IgD-negative memory B cell (primary cell): ENCODE measurements around the gene ANKRD13A. TPM values are rescaled to one million over a fixed set of nuclear protein-coding genes. Genes with fewer than 3 reads are reported as not detected.
"Not testable (repeated sequence)": the region's sequence is repeated elsewhere in the genome, so short reads cannot be mapped to it uniquely, and the experiment has no call there.

Experiments
- H3K27ac Mint-ChIP-seq, 3 donors: one replicate each; pipeline ENCODE4 v1.8.0; 2020 to 2022; ENCODE audit warnings: mild to moderate bottlenecking in 3 of 3, mixed read lengths in 3 of 3, moderate library complexity in 1 of 3
- H3K27me3 Mint-ChIP-seq: one replicate; pipeline ENCODE4 v1.8.0; 2021; ENCODE audit warnings: mixed read lengths
- H3K36me3 Mint-ChIP-seq: one replicate; pipeline ENCODE4 v1.8.0; 2020; ENCODE audit warnings: mild to moderate bottlenecking, mixed read lengths
- H3K4me1 Mint-ChIP-seq, 3 donors: one replicate each; pipeline ENCODE4 v1.8.0; 2020 to 2022; ENCODE audit warnings: mixed read lengths in 3 of 3, mild to moderate bottlenecking in 1 of 3
- H3K4me3 Mint-ChIP-seq, 4 donors: one replicate each; pipeline ENCODE4 v1.8.0; 2020 to 2022; ENCODE audit warnings: mild to moderate bottlenecking in 4 of 4, mixed read lengths in 4 of 4, moderate library complexity in 3 of 4
- H3K9me3 Mint-ChIP-seq, 3 donors: one replicate each; pipeline ENCODE4 v1.8.0; 2020 to 2021; ENCODE audit warnings: mixed read lengths in 3 of 3, mild to moderate bottlenecking in 1 of 3
- polyA plus RNA-seq: library from polyadenylated mRNA; unstranded; fragments of 300-500 nt; fragmentation: Illumina TruSeq; gene quantifications from one replicate; pipeline ENCODE4 v1.2.3, GENCODE V29; 2021

ANKRD13A gene
- polyA plus RNA-seq, 1 donor from 2014 or later, result 156 TPM

DNA sequence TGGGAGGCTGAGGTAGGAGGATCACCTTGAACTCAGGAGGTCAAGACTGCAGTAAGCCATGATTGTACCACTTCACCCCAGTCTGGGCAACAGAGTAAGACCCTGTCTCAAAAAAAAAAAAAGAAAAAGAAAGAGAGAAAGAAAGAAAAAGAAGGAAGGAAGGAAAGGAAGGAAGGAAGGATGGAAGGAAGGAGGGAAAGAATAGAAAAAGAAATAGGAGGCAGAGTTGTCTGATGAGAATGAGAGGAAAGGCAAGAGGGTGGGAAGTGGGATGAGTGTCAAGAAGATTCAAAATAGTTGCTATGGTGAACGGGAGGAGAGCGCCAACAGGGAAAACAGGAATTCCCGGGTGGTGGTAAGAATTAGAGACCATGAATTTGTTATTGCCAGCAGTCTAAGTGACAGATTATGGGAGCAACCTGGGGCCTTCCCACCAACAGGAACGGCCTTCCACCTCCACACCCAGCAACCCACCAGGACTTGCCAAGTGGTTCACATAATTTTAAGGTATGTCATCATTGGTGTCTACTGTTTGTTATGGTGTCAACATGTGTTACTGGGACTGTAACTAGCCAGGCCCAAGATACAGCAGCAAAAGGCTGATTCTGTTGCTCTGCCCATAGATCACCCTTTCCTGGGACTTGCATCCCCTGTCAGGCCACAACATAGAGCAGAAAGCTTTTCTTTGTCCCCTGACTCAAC is 85.2 kb downstream of the ANKRD13A start:
- Mint-ChIP-seq H3K4me1 (peaks cover 5 to 11% (median 8%) of the 10 kb centered on the region in 3 donors), H3K9me3 (peaks cover 1 to 3% (median 1%) of the 10 kb centered on the region in 3 donors), H3K27ac (no peak overlapping the region), H3K27me3 (peaks cover 8% of the 10 kb centered on the region), H3K36me3 (peaks cover 7% of the 10 kb centered on the region), H3K4me3 (no peak overlapping the region)

GRCh38 chr12:110088216-110088615 is 89.0 kb downstream of the ANKRD13A start:
- not testable (repeated sequence) for H3K4me3 Mint-ChIP-seq, H3K36me3 Mint-ChIP-seq, H3K27ac Mint-ChIP-seq, H3K9me3 Mint-ChIP-seq, H3K4me1 Mint-ChIP-seq
- H3K27me3 Mint-ChIP-seq, result peaks cover 14% of the 10 kb centered on the region

- no peak overlapping the region for H3K4me3 Mint-ChIP-seq
- no peak overlapping the region for H3K27ac Mint-ChIP-seq
- H3K36me3 Mint-ChIP-seq, result peaks cover 10% of the 10 kb centered on the region
- no peaks in the 10 kb centered on the region for H3K9me3 Mint-ChIP-seq
- peaks cover 17% of the 10 kb centered on the region for H3K27me3 Mint-ChIP-seq
- H3K4me1 Mint-ChIP-seq, result peaks cover 0 to 2% (median 2%) of the 10 kb centered on the region in 3 donors
Measured at GRCh38 chr12:110088936-110089335, 89.7 kb downstream of the ANKRD13A start.

Other genes with a start within 250 kb of the ANKRD13A start
- not detected for gene TRPV4, start 166.0 kb upstream of the ANKRD13A start, polyA plus RNA-seq
- gene GLTP, start 118.9 kb upstream of the ANKRD13A start, polyA plus RNA-seq, result 47.8 TPM
- gene TCHP, start 99.2 kb upstream of the ANKRD13A start, polyA plus RNA-seq, result 12.5 TPM
- 93.4 TPM for gene GIT2, start 3.1 kb upstream of the ANKRD13A start, polyA plus RNA-seq
- gene C12orf76, start 49.1 kb downstream of the ANKRD13A start, polyA plus RNA-seq, result 14.1 TPM
- 1.5 TPM for gene IFT81, start 124.9 kb downstream of the ANKRD13A start, polyA plus RNA-seq